22Rv1 (cell line): Measurements from ENCODE around the gene TCF23.

Source experiments
- H3K27ac ChIP-seq: fragments of 450-650 bp; 2 replicates; pipeline ENCODE4 v1.5.1; 2017
- CTCF ChIP-seq: fragments of 450-650 bp; IDR thresholded peaks from 2 replicates; pipeline ENCODE4 v1.5.1; 2017; ENCODE audit warnings: mild to moderate bottlenecking
- ZFX ChIP-seq: fragments of 450-650 bp; IDR thresholded peaks from 2 replicates; pipeline ENCODE4 v1.6.1; 2017; ENCODE audit warnings: antibody characterized with exemption, borderline replicate concordance

TCF23 gene

GRCh38 chr2:27177441-27178351, 28.9 kb downstream of the TCF23 start:
- no peak overlapping the region for H3K27ac ChIP-seq
- TF ChIP-seq ZFX, result no peak
- no peak for TF ChIP-seq CTCF

- no peak overlapping the region for H3K27ac ChIP-seq
- no peak for TF ChIP-seq CTCF
Observed at GRCh38 chr2:27178469-27178868, 29.7 kb downstream of the TCF23 start.

- TF ChIP-seq CTCF (no peak), ZFX (no peak)
- no peak overlapping the region for H3K27ac ChIP-seq
Observed at GRCh38 chr2:27179344-27180000, 30.7 kb downstream of the TCF23 start.

GRCh38 chr2:27182346-27182745, 33.5 kb downstream of the TCF23 start:
- no peak overlapping the region for H3K27ac ChIP-seq
- TF ChIP-seq ZFX (no peak), CTCF (no peak)

- H3K27ac ChIP-seq, result no peak overlapping the region
- no peak for TF ChIP-seq CTCF
- TF ChIP-seq ZFX, result no peak
Observed at GRCh38 chr2:27184115-27184514, 35.3 kb downstream of the TCF23 start.

- no peak overlapping the region for H3K27ac ChIP-seq
- TF ChIP-seq CTCF, result no peak
- TF ChIP-seq ZFX, result no peak
Observed at GRCh38 chr2:27185331-27186026, 36.7 kb downstream of the TCF23 start.
